Mesenteric fat pad (tissue), 1 donor: Measurements from ENCODE around the gene KSR2. TPM values are rescaled to one million over a fixed set of nuclear protein-coding genes. Genes with fewer than 3 reads are reported as not detected.

Source experiments
- DNase-seq: peaks from one replicate; pipeline ENCODE4 v3.0.0-alpha.2; 2020; ENCODE audit warnings: low spot score
- total RNA-seq: library from RNA; stranded (reverse); fragmentation: NEBNext Ultra II Directional; extraction: Animal tissue kit (Norgen Biotek cat#: 25700); gene quantifications from one replicate; pipeline ENCODE4 v1.2.1, GENCODE V29; 2021
- donor health status: DM: yes; HTN: yes; CAD: no.

KSR2 gene
- total RNA-seq, 1 donor from 2014 or later: not detected

DNA sequence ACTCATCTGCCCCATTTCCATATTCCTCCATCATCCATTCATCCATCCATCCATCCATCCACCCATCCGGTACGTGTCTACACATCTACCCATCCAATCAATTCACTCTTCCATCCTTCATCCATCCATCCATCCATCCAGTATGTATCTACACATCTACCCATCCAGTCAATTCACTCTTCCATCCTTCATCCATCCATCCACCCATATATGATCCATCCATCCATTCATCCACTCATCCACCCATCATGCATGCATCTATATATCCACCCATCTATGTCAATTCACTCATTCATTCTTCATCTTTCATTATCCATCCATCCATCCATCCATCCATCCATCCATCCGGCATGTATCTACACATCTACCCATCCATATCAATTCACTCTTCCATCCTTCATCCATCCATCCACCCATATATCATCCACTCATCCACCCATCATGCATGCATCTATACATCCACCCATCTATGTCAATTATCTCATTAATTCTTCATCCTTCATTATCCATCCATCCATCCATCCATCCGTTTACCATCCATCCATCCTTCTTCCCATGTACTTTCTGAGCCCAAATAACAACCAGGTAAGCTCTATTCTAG is 498.8 kb downstream of the KSR2 start:
- no peak for DNase-seq

DNA sequence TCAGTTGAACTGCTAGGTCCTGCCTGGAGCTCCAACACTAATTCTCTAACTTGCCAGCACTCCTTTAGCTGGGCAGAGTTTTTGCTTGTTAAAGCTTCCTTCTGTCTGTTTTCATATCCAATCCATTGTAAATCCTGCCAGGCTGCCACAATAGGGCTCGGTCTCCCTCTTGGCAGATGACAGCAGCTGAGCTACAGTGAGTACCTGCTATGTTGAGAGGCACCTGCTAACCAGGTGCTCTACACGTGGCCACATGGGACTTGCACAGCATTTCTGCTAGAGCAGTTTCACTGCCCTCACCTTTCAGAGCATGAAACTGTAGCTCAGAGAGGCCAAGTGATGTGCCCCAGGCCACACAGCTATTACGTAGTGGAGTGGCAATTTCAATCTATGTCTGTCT is 500.8 kb downstream of the KSR2 start:
- DNase-seq: no peak

DNA sequence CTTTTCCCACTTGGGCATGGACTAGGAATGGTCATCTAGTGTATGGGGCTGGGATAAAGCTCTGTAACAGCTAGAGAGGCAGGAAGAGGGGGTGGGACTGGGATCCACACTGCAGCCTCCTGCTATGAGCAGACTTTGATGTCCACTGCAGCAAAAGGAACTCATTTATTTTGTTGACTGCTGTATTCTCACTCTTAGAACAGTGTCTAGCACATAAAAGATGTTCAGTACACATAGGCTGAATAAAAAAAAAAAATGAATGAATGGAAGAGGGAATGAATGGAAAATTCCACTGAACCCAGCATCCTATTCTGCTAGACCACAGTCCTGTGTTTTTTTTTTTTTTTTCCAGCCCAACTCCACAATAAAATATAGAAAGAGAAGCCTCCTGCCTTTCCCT is 501.2 kb downstream of the KSR2 start:
- DNase-seq: no peak

DNA sequence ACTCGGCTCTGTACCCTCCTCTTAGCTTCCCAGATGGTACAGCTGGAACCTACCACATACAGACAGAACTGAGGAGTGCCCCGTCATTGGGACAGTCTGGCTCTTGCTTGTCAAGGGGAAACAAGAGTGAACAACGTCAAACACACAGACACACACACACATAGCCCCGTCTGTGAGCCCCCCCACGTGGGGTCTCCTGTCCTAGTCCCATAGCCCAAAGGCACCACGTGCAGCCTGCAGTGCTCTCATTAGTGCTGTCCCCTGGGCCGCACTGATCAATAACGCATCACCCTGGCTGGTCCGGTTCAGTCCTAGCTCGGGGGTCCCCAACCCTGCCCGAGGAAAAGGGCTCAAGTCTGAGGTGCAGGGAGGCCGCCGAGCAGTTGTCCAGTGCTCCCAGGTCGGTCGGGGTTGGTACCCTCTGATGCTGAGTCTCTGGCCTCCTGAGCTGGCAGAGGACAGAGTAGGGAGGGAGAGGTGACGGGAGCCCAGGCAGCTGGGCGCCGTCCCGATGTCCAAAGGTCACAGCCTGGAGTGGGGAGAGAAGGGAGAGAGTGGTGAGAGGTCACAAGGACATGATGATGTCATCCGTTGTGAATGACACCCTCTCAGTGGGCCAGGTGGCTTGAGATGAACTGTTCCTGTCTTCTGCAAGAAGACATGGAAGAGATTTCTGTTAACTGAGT is 502.0 kb downstream of the KSR2 start:
- DNase-seq: no peak

DNA sequence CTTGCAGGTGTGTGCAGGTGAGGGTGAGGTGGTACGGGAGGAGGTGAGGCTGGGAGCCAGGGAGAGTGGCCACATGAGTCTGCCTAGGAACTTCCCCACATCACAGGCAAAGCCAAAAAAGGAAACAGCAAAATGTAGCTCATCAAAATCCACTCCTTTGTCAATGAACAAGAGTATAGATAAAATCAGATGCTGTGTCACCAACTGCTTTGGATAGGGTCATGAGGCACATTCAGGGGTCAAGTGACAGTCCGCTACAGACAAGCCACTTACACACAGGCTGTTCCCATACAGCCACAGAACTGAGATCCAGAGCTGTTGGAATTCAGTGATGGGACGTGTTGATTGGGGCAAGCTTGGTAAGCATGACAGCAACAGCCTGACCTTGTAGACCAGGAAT is 507.1 kb downstream of the KSR2 start:
- DNase-seq: no peak

DNA sequence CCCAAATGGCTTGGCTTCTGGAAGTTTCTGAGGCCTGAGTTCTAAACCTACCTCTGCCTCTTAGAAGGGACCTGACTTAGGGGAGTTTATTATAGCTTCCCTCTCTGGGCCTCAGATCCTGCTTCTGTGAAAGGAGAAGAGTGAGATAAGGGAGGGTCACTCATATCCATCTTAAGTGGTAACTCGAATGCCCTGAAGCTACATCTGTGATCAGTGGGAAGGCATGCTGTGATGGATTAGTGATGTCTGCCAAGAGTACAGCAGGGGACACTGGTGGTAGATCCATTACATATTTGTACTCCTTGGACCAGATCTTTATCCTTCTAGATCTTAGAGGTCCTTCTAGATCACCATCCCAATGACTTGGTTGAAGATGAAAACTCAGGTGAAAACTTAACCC is 509.6 kb downstream of the KSR2 start:
- DNase-seq: no peak

DNA sequence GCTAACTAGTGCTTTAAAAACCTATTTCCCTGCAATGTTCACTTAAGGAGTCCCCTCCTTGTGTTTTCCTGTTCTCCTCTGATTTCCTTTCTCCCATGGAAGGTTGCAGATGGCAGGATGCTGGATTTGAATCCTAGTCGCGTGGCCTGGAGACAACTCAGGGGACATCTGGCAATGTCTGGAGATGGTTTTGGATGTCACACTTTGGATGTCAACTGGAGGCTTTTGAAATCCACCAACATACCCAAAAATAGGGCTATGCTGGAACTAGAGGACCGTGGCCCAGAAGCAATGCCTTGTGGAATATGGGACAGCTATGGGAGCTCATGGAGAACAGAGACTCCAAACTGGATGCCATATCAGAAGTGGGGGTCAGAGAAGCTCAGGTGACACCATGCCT is 511.6 kb downstream of the KSR2 start:
- DNase-seq: no peak

DNA sequence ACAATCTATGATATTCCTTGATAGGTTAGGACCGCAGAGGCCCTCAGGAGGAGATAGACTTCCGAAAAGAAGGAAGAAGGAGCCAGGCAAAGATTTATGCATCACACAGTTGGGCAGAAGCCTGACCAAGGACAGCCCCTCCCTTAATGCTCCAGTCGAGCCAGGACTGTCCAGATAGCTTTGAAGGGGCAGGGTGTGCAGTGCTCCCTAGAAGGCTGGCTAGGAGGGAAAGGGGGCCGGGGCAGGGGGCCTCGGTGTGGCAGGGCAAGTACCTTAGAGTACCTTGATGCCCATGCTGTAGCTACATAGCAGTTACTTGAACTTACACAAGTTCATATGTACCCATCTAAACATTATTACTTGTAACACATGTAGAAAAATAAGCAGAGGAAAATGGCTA is 512.7 kb downstream of the KSR2 start:
- no peak for DNase-seq

DNA sequence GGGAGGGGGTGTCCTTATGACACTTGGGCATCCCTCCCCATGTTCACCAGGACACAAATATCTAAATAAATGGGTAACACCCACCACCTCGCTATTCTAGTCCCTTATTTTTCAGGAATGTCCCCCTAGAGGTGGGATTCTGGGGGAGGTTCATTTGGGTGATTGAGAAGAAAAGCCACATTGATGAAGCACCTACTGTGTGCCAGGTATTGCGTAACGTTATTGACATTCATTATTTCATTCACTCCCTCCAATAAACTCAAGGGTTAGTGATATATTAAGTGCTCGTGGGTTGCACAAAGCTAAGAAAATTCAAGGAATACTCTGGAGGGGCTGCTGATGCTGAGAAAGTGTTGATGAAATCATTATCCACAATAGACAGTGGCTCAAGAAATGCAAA is 514.8 kb downstream of the KSR2 start:
- DNase-seq: no peak

DNA sequence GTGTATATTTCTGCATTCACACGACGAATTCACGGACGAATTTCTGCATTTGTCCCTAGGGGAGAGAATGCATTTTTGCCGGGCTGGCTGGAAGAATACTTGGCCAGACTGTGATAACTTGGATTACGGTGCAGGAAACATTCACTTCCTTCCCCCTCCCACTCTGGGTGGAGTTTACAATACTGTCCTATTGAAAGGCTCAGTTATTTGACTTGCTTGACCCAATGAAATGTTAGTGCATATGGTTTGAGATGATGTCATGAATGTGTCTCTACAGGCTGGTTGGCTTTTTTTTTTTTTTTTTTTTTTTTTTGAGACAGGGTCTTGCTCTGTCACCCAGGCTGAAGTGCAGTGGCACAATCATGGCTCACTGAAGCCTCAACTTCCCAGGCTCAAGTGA is 516.7 kb downstream of the KSR2 start:
- DNase-seq: no peak

DNA sequence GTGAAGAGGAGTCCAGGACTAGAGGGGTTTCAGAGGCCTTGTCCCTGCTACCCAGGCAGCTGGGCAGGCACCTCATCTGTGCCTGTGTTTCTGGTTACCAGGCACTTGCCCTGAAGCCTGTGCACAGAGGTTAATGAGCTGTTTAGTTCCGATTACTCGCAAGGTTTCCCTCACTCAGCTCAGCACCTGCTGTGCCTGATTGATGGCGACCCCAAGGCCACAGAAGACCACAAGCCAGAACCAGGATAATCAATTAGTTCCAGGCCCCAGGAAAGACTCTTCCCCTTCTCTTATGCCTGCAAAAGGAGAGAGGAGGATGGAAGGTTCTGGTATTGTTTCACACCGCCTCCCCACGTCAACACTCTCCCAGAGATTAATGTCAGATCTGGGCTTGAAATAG is 518.6 kb downstream of the KSR2 start:
- DNase-seq: no peak

DNA sequence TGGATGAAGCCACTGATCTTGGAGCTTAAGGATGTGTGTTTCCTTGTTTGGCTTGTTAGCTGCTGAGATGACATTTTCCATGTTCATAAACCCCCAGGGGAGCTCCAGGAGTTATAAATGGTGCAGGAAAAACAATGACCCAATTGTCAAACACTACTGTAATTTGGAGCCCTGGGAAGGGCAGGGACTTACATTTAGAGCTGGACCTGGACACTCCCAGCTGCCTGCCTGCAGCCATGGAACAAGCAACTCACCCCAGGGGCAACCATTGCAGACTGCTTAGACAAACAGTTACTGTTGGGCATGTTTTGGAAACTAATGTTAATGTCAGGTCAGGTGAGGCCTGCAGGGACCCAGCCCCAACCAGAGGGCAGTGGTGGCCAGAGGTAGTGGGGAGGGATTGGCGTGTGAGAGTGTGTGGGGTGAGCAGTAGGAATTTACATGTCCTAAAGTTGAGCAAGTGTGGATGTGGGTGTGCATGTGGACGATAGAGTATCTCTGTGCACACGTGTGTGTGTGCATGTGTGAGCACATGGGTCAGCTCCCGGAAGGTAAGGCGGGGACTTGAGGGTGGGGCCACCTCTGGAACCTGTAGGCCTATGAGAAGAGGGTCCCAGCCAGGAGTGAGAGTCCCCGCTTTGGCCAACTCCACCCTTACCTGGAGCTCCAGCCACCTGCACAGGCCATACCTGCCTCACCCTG is 521.0 kb downstream of the KSR2 start:
- DNase-seq: no peak

DNA sequence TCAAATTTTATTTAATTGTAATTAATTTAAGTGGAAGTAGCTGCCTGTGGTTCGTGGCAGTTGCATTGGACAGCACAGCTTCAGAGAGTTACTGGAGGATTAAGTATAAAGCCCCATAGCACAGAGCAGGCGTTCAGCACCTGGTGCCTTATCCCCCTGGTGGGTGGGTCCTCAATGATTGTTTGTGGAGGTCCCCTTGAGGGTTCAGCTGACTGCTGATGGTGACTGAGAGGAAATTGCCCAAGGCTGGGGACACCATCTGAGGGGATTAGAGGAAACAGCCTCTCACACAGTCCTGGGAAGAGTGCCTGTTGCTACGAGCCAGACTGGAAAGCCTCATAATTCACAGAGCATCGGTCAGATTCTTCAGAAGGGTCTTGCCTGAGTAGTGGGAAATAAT is 524.0 kb downstream of the KSR2 start:
- no peak for DNase-seq

DNA sequence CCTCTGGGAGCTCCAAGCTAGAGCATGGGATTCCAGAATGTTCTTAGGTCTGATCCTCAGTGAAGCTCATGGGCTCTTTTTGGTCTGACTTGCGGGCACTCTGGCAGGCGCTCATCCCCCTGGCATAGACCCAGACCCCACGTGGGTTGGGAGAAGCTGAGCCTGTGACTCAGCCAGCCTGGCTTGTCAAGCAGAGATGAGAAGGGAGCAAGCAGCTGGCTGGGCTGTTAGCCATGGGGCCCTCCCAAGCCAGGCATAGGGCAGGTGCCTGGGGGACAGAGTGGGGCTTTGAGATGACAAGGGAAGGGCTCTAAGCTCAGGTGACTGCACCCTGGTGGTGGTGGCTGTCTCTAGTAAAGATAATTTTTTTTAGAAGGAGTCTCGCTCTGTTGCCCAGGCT is 527.0 kb downstream of the KSR2 start:
- no peak for DNase-seq

DNA sequence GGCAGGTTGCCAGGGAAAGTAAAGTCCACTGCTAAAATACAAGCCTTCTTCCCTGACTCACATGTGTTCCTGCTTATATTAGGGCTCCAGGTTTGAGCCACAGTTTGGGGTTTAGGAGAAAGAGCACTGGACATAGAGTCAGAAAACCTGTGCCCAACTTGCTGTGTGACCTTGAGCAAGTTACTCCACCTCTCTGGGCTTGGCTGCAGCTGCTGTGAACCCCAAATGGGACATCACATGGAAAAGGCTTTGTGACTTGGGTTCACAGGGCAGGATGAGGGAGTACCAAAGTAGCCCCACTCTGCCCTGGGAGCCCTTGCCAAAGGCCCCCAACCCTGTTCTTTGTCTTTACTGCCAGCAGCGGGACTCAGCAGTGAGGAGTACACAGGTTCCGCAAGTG is 528.4 kb downstream of the KSR2 start:
- no peak for DNase-seq

DNA sequence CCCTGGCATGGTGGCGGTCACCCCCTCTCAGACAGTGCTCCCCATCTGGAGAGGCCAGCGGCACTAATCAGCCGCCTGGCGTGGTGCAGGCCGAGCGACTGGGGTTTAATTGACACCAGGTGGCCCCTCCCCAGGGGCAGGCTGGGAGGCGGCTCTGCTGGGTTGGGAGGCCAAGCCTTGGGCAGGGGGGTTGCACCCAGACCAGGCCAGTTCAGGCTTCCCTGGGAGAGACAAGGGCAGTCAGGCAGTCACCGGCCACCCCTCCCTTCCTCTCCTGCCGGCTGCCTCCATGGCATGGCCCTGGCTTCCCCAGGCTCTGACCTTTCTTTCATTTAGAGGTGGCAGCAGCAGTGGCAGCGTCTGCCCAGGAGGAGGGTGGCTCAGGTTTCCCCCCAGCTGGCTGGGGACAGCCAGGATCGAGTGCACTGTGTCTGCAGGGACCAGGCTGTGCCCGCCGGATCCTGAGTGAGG is 529.2 kb downstream of the KSR2 start:
- no peak for DNase-seq

DNA sequence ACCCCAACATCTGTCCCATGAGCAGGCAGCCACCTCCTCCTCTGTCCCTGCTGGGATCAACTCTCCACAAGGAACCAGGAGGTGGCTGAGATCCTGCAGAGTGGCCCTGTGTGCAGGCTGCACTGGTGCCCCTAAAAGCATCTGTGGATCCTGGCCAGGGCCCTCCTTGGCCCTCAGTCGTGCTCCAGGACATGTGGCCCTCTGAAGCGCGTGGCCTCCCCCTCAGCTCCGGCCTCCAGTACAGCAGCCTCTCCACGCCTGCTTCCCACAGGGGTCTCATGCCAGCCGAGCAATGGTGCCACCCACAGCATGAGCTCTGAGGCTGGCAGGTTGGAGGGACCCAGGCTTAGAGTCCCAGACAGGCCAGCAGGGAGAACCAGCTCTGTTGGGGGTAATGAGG is 530.0 kb downstream of the KSR2 start:
- DNase-seq: no peak

DNA sequence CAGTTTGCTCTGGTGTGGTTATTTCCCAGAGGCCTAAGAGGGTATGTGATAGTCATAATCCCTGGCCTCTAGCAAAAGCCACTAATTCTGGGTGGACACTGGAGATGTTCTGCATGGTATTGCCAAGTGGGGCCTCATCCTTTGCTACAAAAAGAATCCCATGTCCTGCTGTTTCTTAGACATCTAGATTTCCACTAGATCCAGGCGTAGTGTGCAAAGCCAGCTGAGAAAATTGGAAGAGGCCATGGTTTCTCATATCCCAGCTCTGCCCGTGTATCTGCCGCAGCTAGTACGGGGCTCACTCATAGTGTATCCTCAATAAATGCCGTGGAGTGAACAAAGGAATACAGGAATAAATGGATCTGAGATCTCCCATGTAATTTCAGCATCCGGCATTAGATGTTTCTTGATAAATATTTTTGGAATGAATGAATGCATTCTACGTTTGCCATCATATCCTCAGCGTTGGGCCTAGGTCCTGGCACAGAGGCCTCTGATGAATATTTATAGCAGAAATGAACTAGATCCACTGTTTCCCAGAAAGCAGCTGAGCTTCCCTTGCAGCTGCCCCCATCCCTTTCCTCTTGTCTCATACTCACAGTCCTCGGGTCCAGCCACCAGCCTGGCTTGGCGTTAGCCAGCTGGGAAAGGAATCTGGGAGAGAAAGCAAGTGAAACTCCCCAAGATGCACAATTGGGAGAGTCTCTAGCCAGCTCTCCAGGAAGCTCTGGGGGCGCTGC is 531.1 kb downstream of the KSR2 start:
- no peak for DNase-seq

DNA sequence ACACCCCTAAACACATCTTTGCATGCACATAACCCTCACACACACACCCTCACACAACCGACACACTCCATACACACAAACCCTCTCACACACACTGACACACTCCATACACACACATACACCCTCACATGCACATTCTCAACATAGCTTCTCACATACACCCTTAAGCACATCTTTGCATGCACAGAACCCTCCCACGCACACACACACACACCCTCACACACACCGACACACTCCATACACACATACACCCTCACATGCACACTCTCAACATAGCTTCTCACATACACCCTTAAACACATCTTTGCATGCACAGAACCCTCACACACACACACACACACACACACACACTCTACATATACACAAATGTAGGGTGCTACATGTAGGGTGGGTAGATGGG is 534.9 kb downstream of the KSR2 start:
- no peak for DNase-seq

DNA sequence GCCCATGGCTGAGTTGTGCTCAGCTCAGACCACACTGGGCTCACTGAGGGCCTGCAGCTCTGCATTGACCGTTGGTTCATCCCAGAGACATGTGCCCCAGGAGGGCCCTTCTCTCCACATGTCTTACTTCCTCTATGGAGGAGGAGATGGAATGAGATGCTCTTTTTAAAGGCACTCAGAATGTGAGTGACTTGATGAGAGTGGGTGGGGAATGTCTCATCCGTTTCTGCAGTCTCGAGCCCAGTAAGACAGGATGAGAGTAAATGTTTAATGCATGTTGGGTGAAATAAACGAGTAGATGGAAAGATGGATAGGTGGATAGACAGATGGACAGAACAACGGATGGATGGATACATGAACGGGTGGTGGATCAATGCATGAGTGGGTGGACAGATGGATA is 538.5 kb downstream of the KSR2 start:
- no peak for DNase-seq

DNA sequence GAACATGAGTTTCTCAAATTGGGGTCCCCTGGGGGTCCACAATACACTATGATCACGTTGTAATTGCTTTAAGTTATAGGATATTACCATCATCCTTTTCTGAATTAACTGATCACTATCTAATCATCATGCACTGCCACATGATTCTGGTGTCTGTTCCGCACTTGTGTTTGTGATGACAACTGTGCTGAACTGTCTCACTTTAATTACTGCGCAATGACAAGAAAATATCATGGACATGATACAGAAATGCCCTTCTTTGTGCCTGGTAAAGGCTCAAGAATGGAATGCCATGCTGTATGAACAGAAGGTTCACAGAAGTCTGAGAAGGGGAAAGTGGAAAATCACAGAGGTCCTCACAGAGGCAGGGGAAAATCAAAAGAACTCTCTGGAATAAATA is 541.6 kb downstream of the KSR2 start:
- no peak for DNase-seq

DNA sequence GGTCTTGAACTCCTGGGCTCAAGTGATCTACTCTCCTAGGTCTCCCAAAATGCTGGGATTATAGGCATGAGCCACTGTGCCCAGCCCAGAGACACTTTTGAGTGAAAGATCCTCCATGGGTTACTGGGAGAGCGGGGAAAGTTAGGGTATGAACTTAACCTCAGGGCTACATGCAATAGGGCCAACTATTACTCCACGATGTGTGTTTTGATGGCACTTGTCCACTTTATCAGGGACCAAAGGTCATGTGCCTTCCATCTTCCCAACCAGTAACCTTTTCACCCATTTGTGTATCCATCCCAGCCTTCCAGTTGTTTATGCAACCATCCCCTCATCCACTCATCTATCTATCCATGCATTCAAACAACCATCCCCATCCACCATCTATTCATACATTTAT is 546.8 kb downstream of the KSR2 start:
- no peak for DNase-seq
